ENCODE measurements around the gene B4GALT6.

DNA sequence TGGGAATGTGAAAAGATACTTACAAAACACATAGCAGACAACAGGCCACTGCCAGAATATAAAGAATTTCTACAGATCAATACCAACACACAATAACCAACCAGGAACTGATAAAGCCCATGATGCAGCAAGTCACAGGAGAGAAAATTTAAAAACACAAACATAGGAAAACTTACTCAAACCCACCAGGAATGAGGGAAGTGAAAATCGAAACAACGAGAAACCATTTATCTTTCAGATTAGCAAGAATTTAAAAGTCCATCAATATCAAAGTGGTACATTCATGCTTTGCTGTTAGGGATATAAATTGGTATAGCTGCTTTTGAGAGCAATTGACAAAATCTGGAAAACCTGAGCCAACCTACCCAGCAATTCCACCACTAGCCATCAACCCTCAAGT, 27.6 kb downstream of the B4GALT6 start:
- TF ChIP-seq, protein P1, sequence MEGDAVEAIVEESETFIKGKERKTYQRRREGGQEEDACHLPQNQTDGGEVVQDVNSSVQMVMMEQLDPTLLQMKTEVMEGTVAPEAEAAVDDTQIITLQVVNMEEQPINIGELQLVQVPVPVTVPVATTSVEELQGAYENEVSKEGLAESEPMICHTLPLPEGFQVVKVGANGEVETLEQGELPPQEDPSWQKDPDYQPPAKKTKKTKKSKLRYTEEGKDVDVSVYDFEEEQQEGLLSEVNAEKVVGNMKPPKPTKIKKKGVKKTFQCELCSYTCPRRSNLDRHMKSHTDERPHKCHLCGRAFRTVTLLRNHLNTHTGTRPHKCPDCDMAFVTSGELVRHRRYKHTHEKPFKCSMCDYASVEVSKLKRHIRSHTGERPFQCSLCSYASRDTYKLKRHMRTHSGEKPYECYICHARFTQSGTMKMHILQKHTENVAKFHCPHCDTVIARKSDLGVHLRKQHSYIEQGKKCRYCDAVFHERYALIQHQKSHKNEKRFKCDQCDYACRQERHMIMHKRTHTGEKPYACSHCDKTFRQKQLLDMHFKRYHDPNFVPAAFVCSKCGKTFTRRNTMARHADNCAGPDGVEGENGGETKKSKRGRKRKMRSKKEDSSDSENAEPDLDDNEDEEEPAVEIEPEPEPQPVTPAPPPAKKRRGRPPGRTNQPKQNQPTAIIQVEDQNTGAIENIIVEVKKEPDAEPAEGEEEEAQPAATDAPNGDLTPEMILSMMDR (conservative IDR thresholded peaks at IDR 0.05; ENCODE audit: low read depth, low read length): no peak
- TF ChIP-seq EZH2 (IDR thresholded peaks at IDR 0.05; ENCODE audit: low read length, unreplicated experiment) (no peak), EZH2phosphoT487 (IDR thresholded peaks at IDR 0.05; ENCODE audit: borderline replicate concordance, low read length) (no peak)

Data from PC-3 (cell line).